ENCODE results near the gene XIRP2.

Gene XIRP2, protein sequence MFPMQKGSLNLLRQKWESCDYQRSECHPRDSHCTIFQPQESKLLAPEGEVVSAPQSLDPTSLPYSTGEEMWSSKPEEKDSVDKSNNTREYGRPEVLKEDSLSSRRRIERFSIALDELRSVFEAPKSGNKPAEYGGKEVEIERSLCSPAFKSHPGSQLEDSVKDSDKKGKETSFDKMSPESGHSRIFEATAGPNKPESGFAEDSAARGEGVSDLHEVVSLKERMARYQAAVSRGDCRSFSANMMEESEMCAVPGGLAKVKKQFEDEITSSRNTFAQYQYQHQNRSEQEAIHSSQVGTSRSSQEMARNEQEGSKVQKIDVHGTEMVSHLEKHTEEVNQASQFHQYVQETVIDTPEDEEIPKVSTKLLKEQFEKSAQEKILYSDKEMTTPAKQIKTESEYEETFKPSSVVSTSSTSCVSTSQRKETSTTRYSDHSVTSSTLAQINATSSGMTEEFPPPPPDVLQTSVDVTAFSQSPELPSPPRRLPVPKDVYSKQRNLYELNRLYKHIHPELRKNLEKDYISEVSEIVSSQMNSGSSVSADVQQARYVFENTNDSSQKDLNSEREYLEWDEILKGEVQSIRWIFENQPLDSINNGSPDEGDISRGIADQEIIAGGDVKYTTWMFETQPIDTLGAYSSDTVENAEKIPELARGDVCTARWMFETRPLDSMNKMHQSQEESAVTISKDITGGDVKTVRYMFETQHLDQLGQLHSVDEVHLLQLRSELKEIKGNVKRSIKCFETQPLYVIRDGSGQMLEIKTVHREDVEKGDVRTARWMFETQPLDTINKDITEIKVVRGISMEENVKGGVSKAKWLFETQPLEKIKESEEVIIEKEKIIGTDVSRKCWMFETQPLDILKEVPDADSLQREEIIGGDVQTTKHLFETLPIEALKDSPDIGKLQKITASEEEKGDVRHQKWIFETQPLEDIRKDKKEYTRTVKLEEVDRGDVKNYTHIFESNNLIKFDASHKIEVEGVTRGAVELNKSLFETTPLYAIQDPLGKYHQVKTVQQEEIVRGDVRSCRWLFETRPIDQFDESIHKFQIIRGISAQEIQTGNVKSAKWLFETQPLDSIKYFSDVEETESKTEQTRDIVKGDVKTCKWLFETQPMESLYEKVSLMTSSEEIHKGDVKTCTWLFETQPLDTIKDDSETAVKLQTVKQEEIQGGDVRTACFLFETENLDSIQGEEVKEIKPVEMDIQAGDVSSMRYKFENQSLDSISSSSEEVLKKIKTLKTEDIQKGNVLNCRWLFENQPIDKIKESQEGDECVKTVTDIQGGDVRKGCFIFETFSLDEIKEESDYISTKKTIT (N-terminal part only)

DNA sequence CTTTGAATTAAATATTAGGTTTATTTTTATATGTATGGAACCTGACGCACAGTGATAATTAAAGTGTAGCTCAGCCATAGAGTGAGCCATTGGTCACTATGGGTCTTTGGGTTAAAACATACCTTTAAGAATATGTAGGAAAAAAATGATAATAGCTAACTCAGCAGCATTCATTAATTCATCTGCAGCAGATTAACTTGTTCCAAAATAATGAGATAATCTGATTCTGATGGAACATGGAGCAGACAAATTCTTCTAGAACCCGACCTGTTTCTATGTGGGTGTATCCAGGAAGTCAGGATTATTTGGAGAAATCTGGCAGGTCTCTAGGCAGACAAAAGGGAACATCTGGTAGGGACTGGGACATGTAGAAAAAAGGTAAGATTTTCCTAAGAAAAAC is at the start of gene XIRP2:
Gene XIRP2, plus strand, starts transcription at position 301 of the 400 bp plus-strand sequence. CDS start 15,003 bp downstream, outside the sequence.
- DNase-seq, result no peak

DNA sequence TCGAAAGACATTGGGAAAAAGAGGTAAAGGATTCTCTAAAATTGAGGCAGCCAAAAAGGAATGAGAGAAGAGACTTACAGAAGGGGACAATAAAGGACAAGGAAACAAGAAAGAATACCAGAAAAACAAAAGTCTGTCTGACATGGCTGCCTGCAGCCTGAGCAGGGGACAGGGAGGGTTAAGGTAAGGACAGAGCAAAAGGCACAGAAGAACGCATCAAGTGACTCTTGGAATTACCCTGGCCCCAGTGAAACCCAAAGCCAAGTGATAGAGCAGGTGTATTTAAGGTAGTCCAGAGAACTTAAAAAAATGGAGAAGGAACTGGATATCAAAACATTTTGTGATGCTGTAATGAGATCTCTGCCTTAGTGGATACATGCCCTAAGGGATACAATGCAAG is 47.1 kb upstream of the XIRP2 start:
- no peak for DNase-seq

DNA sequence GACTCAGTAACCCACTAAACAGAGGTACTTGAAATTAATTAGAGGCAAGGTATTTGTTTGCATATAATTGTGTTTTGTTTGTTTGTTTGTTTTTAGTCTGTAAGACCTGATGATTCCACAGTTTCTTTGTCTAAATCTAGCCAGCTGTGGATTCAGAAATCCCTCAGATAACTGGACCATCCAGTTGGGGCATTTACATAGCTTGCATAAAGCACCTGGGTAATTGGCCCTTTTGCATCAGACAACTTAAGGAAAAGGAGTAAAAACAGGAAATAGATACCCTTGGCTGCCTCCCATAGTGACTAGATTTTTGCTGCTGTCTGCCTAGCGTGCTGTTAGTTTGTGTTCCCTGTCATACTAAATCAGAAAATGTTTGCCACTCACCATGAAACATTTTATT is 46.6 kb upstream of the XIRP2 start:
- DNase-seq, result no peak

DNA sequence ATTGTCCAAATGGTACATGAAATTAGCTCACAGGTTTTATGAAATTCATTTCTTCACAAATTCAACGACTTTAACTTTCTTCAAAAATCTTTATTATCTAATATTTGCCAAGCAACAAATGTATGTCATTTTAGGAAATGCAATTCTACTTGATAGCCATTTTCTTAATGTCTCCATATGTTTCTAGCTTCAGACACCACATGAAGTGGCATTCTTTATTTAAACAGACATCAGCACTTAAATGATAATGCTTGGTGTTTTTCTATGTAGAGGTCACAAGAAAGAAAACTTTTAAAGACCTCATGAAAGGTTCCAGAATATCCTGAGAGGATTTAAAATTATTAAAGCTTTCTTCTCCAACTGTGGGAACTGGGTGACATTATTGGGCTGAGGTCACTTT is 44.2 kb upstream of the XIRP2 start:
- no peak for DNase-seq

DNA sequence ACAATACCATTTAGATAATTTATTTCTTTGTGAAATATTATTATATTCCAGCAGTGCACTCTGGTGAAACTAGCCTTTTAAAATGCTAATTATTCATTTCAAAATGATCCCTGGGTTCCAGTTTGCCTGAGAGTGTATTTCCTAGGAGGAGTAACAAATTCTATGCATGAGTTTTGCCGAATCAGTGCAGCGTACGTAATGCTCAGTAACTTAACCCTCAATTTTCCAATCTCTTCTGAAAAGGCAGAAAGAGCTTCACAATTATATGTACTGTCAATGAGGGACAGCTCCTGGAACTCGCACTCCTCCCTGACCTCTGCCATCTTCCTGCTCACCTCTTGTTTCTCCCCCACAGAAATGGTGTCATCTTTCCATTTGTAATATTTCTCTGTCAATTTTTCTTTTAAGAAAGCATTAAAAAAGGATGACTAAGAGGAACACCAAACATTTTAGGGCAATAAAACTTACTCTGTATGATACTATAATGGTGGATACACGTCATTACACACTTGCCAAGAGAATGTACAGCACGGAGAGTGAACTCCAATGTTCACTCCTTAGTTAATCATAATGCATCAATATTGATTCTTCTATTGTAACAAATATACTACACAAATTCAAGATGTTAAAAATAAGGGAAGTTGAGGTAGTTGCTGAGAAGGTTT is 25.7 kb upstream of the XIRP2 start:
- DNase-seq, result no peak

DNA sequence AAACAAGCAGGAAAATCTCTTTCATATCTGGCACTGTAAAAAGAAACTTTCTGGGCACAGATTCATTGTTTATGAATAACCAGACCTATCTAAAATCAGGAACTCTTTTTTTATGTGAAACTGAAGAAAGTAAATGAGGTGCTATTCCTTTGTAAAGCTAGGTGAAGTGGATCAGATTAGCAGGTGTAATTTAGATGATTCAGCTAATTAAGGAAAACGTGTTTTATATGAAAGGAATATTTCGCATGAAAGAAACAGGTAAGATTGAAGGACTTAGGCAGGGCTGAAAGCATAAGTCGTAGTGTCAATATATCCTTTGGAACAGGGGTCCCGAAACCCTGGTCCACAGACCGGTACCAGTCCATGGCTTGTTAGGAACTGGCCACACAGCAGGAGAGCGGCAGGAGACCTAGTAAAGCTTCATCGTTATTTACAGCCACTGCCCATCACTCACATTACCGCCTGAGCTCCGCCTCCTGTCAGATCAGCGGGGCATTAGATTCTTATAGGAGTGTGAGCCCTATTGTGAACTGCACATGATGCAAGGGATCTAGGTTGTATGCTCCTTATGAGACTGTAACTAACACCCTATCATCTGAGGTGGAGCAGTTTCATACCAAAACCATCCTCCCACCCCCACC is 20.3 kb upstream of the XIRP2 start:
- no peak for DNase-seq

DNA sequence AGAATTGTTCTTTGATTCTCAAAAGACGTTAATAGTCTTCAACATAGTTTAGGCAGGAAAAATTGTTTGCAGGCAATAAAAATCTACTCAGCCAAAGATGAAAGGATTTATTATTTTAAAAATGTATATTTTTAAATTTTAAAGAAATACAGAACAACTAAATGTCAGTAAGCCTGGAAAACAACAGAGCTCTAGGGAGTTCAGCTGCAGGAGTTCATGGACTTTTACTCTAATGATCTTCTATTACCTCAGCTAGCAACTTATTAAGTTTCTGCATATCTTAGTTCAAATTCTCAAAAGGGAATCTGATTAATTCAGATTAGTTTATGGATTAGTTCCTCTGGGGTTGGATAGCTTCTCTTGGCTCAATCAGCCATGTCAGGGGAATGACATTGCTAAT is 17.9 kb upstream of the XIRP2 start:
- no peak for DNase-seq

DNA sequence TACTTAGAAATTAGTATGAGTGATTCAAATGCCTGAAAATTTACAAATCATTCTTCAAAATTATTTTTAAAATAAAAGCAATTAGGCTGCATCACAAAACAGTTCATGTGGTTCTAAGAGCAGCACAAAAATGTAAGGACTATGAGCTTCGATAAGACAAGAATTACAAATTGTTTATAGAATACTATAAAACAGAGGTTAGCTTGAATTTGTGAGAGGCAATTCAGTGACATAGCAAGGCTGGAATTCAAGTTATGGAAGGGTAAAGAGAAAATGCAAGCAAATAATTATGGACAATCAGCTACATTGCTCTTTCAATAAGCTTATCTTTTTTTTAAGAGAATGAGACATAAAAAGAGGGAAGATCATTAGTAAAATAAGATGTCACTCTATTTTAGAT is 7.1 kb upstream of the XIRP2 start:
- DNase-seq, result no peak

DNA sequence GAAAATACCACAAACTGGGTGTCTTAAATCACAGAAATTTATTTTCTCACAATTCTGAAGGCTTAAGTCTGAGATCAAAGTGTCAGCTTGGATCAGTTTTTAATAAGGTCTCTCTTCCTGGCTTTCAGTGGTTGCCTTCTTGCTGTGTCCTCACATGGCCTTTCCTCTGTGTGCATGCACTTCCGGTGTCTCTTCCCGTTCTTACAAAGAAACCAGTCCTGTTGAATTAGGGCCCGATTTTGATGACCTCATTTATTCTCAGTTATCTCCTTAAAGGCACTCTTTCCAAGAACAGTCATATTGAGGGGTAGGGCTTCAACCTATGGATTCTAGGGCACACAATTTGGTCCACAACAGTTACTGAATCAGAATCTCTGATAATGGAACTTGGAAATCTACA is 5.4 kb upstream of the XIRP2 start:
- no peak for DNase-seq

DNA sequence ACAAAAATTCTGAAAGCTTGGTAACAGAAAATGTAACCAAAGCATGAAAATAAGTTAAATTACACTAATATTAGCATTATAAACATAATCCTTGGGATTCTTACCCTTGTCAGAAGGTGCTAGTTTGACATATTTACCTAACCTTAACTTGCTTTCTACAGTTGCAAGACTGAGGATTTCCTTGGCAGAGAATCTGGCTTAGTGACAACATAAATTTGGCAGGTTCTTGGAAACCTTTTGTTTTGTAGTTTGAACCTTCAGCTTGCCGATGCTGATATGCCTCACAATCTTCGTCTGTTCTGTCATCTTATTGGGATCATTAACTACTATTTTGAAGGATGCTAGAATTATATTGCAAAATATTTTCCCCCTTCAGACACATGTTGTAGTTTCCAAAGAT is 3.4 kb downstream of the XIRP2 start:
- no peak for DNase-seq

DNA sequence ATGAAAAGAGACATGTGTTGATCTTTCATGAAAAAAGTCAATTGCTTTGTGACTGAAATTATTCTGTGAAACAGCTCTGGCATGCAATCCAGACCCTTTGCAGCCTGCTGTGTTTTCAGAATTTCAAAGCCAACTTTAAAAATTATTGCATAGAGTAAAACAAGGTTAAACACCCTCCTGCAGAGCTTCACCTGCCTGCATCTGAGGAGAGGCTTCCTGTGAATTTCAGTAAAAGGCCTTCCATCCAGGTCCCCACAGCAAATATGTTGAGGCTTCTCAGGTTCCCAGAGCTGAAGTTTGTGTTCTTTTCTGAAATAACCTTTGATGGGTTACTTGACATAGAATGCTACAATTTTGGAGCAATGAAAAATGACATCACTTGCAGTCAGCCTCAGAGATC is 4.1 kb downstream of the XIRP2 start:
- no peak for DNase-seq

DNA sequence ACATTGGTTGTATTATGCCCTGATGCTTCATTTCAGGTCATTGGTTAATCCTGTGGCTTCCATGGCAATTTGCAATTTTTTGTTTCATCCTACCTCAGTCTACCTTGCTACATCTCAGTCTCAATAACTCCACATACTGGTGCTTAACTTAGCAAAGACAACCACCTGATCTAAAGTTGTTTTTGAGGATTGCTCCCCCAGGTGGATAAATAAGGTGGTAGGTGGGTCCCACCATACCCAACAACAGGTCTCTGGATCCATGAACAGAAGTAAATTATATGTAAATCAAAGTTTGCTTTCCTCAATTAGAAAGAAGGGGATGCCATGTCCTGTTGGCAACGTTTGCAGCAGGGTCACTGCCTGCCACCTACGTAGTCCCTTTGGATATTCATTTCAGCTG is 7.0 kb downstream of the XIRP2 start:
- no peak for DNase-seq

DNA sequence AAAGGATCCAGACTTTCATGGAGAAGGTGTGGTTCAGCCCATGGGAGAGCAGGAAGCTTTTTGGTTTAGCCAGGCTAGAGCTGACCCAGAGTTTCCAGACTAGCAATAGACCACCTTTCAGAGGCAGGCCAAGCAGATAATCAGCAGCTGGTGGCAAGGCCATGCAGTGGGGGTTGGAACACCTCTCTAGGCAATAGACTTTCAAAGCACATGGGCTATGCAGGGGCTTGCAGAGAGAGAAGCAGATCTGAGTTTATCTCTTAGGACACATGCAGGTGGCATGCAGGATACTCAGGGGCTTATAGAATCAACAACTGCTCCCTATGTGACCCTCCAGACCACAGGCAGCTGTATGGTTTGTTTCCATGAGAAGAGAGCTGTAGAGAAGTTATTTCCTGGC is 9.4 kb downstream of the XIRP2 start:
- DNase-seq, result no peak

DNA sequence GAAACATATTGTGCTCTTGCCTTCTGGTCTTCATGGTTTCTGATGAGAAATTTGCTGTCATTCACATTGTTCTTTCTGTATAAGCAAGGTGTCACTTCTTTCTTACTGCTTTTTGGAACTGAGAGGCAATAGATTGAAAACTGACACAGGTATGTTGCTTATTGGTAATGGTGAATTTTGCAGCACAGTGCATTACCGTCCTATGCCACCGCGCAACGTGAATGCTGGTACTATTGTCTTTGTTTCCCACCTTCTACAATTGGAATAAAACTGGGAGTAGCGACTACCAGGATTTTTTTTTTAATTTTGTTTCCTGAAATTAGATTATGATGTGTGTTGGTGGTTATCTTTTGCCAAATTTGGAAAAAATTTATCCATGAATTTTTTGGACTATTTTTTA is 11.4 kb downstream of the XIRP2 start:
- no peak for DNase-seq

DNA sequence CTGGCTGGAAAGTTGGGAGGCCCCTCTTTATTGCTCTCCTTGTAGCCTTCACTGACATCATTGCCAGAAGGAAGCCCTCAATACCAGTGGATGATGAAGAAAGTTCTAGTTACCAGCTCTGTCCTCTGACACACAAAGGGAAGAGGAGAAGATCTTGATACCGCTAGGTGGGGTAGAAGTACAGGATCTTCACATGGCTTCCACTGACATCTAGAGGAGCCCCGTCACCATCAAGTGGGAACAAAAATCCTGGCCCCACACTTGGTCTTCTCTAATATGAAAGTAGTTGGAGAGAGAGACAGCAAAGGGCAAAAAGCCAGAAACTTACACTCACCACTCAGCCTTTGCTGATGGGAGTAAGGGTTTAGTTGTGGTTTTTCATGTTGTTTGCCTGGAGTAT is 12.4 kb downstream of the XIRP2 start:
- DNase-seq, result no peak

DNA sequence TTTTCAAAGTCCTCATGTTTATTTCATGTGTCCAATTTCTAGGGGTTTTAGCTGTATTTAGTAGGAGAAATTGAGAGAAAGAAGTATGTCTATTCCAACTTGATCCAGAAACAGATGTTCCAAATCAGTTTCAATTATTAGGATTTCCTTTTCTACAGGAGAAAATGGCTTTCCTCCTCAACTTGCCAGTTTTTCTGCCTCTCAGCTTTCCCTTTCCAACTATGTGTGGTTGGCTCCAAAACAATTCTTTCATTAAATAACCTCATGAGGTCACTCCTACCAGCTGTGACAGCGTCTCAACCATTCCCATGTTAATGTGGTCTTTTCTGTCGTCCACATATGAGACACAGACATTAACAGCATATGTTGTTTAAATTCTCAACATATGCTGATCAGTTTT is 13.1 kb downstream of the XIRP2 start:
- DNase-seq, result no peak

DNA sequence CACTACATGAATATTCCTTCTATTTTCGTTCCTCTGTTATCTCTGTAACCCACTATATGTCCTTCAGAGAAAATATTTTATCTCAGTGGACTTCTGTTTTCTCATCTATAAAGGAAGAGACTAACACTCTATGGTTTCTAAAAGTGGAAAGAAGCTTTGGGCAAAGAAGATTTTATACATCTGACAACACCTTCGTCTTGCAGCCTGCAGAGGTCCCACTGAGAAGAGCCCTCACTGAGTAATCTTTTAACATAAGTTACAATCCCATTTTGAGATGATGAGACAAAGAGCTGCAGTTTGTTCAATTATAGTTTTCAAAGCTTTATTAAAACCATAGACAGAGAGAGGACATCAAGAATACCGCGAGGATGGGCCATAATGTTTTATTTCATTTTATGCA is 28.7 kb downstream of the XIRP2 start:
- DNase-seq, result no peak

DNA sequence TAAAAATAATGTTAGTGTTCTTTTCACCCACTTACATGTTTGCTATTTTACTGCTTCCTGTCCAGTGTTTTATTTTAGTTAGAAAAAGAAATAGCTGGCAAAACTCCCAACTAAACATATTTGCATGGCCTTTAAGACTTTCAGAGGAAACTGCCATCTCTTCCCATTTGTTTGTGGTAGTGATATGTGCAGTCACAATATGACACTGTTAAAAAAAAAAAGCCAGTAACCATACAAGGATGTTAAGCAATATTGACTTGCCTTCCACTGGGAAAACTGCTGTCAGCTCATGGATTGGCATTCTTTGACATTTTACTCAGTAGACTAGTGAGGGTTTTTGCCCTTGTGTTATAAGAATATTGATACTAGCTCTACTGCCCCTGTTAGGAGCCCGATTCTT is 29.1 kb downstream of the XIRP2 start:
- DNase-seq, result no peak

DNA sequence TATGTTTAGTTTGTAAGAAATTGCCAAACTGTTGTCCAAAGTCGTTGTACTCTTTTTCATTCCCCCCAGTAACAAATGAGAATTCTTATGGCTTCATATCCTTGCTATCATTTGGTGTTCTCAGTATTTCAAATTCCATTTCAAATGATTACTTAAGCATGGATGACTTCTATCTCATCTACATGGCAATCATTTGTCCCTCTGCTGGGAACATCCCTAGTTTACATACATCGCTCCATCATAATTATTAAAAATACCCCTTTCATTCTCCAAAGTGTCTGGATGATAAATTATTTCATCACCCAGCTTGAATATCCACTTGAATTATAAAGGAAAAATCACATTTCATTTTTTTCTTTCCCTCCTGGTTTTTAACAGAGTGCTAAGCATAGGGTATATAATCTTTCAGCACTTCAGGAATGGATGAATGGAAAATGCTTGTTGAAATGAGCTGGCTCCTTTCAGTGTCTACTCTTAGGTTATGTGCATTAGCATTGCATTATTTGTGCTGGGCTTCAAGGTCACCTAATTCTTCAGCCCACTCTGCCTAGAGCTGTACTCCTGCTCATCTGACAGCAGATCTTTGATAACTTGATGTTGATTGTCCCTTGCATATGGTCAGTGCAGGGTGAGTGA is 33.1 kb downstream of the XIRP2 start:
- DNase-seq, result no peak

DNA sequence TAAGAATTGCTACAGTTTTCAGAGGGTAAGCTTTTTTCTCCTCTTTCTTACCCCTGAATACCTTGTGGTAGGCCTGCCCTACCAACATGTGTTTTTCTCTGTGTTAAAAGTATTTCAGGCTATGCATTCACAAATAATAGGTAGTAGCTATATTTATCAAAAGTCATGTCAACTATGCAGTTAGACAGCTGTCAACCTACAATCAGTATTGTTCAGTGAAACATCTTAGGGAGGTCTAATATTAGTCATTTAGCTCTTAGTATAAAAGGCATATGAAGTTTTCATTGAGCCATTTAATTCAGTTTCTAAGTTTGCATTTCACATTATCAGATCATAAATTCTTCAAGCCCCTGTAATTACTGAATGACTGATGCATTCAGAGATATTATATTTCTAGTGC is 36.7 kb downstream of the XIRP2 start:
- no peak for DNase-seq

DNA sequence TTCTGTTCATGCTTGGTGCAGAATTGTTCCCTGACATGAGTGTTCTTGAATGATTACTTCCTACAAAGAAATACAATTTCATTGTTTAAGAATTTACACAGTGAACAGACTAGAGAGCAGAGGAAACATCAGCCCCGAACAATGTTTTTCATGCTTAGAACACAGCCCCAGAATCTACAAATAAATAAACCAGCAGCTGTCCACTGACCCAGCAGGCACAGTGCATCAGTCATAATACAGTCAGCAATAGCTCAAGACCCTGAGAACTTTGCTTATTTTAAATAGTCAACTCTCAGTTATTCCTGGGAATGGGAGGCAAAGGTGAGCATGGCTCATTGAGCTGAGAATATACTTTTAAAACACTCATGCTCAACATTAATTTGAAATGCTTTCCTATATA is 38.4 kb downstream of the XIRP2 start:
- DNase-seq, result no peak

DNA sequence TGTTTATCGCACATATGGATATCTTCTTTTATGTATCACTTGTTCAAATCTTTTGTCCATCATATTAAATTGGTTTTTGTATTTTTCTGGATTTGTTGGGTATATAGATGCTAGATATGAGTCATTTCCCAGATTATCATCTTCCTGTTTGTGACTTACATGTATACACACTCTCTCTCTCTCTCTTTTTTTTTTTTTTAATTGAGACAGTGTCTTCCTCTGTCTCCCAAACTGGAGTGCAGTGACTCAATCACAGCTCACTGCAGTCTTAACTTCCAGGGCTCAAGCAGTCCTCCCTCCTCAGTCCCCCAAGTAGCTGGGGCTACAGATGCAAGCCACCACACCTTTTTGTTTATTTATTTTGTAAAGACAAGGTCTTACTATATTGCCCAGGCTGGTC is 43.8 kb downstream of the XIRP2 start:
- no peak for DNase-seq
